Endothelial cell of umbilical vein (primary cell): ENCODE results near the gene USE1. TPM values are rescaled to one million over a fixed set of nuclear protein-coding genes. Genes with fewer than 3 reads are reported as not detected.

Experiments used
- BruUV-seq: library from RNA; stranded (reverse); fragments of 400-500 nt; replicated peaks from 2 replicates; lab custom pipeline; 2021; lab: Mats Ljungman, UMichigan
- CTCF ChIA-PET: fragments of 300-600, 350-600 bp; sonication (Branson Sonifier 250); formaldehyde crosslinking; loops from one replicate; lab custom pipeline; 2021; ENCODE audit warnings: antibody characterized with exemption, inconsistent platforms; lab: Charles Lee
- POLR2A ChIA-PET: fragments of 300-600, 350-600 bp; sonication (Branson Sonifier 250); formaldehyde crosslinking; loops from one replicate; lab custom pipeline; 2021; ENCODE audit warnings: antibody characterized with exemption, inconsistent platforms; lab: Charles Lee
- DNase-seq: peaks from one replicate; pipeline ENCODE4 v3.0.0-alpha.2; 2011; ENCODE audit warnings: low read depth, low spot score
- FAIRE-seq: peaks from 2 replicates; lab custom pipeline; 2011; peaks lifted over from hg19 to GRCh38; lab: Jason Lieb, UNC
- H2AFZ ChIP-seq: 2 replicates; pipeline ENCODE4 v1.6.0; 2012; ENCODE audit warnings: low read depth, low read length, control low read depth, inconsistent platforms
- H3K27ac ChIP-seq: 2 replicates; pipeline ENCODE4 v1.5.1; 2011; ENCODE audit warnings: low read depth, mild to moderate bottlenecking, control low read depth, low read length, moderate library complexity; ENCODE audit not compliant: insufficient read depth
- H3K27me3 ChIP-seq, 2 experiments: 2 replicates each; pipeline versions ENCODE4 v1.6.0 to v1.6.1; 2011; ENCODE audit warnings: low read length in 2 of 2, mixed read lengths in 1 of 2; ENCODE audit not compliant: control insufficient read depth in 2 of 2, insufficient read depth in 2 of 2
- H3K36me3 ChIP-seq, 2 experiments: 2 replicates in 1 of 2; 3 replicates in 1 of 2; pipeline ENCODE4 v1.5.1; 2011; ENCODE audit warnings: low read length in 2 of 2, mild to moderate bottlenecking in 1 of 2, moderate library complexity in 1 of 2; ENCODE audit not compliant: control insufficient read depth in 2 of 2, insufficient read depth in 2 of 2; ENCODE audit errors: extremely low read depth in 1 of 2
- H3K4me1 ChIP-seq: 3 replicates; pipeline ENCODE4 v1.5.1; 2011; ENCODE audit warnings: mild to moderate bottlenecking, low read length; ENCODE audit not compliant: control insufficient read depth, insufficient read depth; ENCODE audit errors: extremely low read depth
- H3K4me2 ChIP-seq: 2 replicates; pipeline ENCODE4 v1.6.1; 2011; ENCODE audit warnings: low read length, control low read depth, mixed read lengths; ENCODE audit not compliant: insufficient read depth
- H3K4me3 ChIP-seq, 3 experiments: fragments of 200-600 bp in 1 of 3; sonication (generic), shearing (Covaris generic) in 1 of 3; replicated peaks in 1 of 3; 2 replicates each; pipeline ENCODE4 v1.5.1; 2011 to 2016; ENCODE audit warnings: control low read depth in 3 of 3, low read length in 3 of 3, mild to moderate bottlenecking in 2 of 3, inconsistent platforms in 1 of 3, low read depth in 1 of 3, moderate library complexity in 1 of 3; ENCODE audit not compliant: insufficient read depth in 1 of 3
- H3K79me2 ChIP-seq: 2 replicates; pipeline ENCODE4 v1.6.0; 2012; ENCODE audit warnings: low read length, inconsistent platforms; ENCODE audit not compliant: control insufficient read depth, insufficient read depth
- H3K9ac ChIP-seq: replicated peaks from 2 replicates; pipeline ENCODE3; 2011; ENCODE audit warnings: low read length, control low read depth; ENCODE audit not compliant: insufficient read depth; ENCODE audit errors: extremely low read depth
- H3K9me1 ChIP-seq: replicated peaks from 3 replicates; pipeline ENCODE4 v1.6.0; 2011; ENCODE audit warnings: mild to moderate bottlenecking, low read length; ENCODE audit not compliant: control insufficient read depth, insufficient read depth; ENCODE audit errors: extremely low read depth
- H3K9me3 ChIP-seq: replicated peaks from 2 replicates; pipeline ENCODE4 v1.5.1; 2012; ENCODE audit warnings: low read length, inconsistent platforms; ENCODE audit not compliant: control insufficient read depth, insufficient read depth
- H4K20me1 ChIP-seq: replicated peaks from 2 replicates; pipeline ENCODE3; 2011; ENCODE audit warnings: mild to moderate bottlenecking, low read length; ENCODE audit not compliant: control insufficient read depth, insufficient read depth; ENCODE audit errors: extremely low read depth
- EZH2 ChIP-seq: IDR thresholded peaks from 2 replicates; pipeline ENCODE4 v1.6.1; 2012; ENCODE audit warnings: borderline replicate concordance, low read depth, mild to moderate bottlenecking, moderate library complexity, low read length, inconsistent platforms; ENCODE audit not compliant: severe bottlenecking
- FOS ChIP-seq: IDR thresholded peaks from 2 replicates; pipeline ENCODE4 v1.6.1; 2011; ENCODE audit warnings: mild to moderate bottlenecking, low read length, moderate library complexity, borderline replicate concordance; ENCODE audit not compliant: insufficient read depth
- GATA2 ChIP-seq: IDR thresholded peaks from 2 replicates; pipeline ENCODE4 v1.7.0; 2011; ENCODE audit warnings: low read depth, mild to moderate bottlenecking, moderate library complexity, mixed read lengths, low read length; ENCODE audit not compliant: insufficient read length, insufficient read depth
- JUN ChIP-seq: IDR thresholded peaks from 2 replicates; pipeline ENCODE4 v1.6.1; 2011; ENCODE audit warnings: borderline replicate concordance, low read depth; ENCODE audit not compliant: insufficient read length, insufficient read depth
- MYC ChIP-seq: IDR thresholded peaks from one replicate; pipeline ENCODE4 v1.6.1; 2011; ENCODE audit warnings: mild to moderate bottlenecking, low read depth, low read length
- POLR2A ChIP-seq: IDR thresholded peaks from 2 replicates; pipeline ENCODE4 v1.6.1; 2012; ENCODE audit warnings: low read depth, mild to moderate bottlenecking, control low read depth, low read length
- POLR2AphosphoS5 ChIP-seq: IDR thresholded peaks from 2 replicates; pipeline ENCODE4 v1.6.1; 2012; ENCODE audit warnings: low read depth, mild to moderate bottlenecking, control low read depth, low read length, moderate library complexity; ENCODE audit not compliant: insufficient read depth
- dilution Hi-C: fragments of 300-500 bp; cut with MboI; formaldehyde crosslinking; loops from one replicate; pipeline ENCODE4 v1.15.0; 2019; ENCODE audit warnings: low sequenced_read_pairs; ENCODE audit not compliant: extremely low pct_ligation_motif_present
- intact Hi-C: fragments of 100-400 bp; cut with micrococcal nuclease; formaldehyde crosslinking; loops from one replicate; pipeline ENCODE4 v1.10.0; 2022
- polyA plus RNA-seq, 4 experiments: library from polyadenylated mRNA; depleted of rRNA in 3 of 4; stranded (reverse) in 3 of 4; unstranded in 1 of 4; fragments of >200 nt; gene quantifications; 2 replicates each; pipeline versions ENCODE4 v1.2.1 to v1.2.3, GENCODE V29; 2011 to 2012; ENCODE audit warnings: missing spikeins in 1 of 4
- total RNA-seq: library from RNA; stranded (reverse); gene quantifications from 2 replicates; pipeline ENCODE4 v1.2.3, GENCODE V29; 2021
- TF ChIP-seq, protein P1 (sequence below): IDR thresholded peaks from 2 replicates; pipeline ENCODE4 v1.6.1; 2011; ENCODE audit not compliant: insufficient read depth, insufficient read length
- TF ChIP-seq, protein P2 (sequence below), 2 donors: IDR thresholded peaks; 1 replicate in 1 of 2; 2 replicates in 1 of 2; pipeline ENCODE4 v1.5.1; 2011; ENCODE audit warnings: low read length in 2 of 2, mild to moderate bottlenecking in 2 of 2, moderate library complexity in 2 of 2, control low read depth in 1 of 2, inconsistent platforms in 1 of 2, low read depth in 1 of 2; ENCODE audit not compliant: insufficient read depth in 1 of 2; ENCODE audit errors: extremely low read depth in 1 of 2

The USE1 gene
- total and polyA plus RNA-seq, 2 donors (not counting 3 experiments of a cell fraction or from before 2014, with no cell fraction given) = 21.3 to 27.6 TPM

DNA sequence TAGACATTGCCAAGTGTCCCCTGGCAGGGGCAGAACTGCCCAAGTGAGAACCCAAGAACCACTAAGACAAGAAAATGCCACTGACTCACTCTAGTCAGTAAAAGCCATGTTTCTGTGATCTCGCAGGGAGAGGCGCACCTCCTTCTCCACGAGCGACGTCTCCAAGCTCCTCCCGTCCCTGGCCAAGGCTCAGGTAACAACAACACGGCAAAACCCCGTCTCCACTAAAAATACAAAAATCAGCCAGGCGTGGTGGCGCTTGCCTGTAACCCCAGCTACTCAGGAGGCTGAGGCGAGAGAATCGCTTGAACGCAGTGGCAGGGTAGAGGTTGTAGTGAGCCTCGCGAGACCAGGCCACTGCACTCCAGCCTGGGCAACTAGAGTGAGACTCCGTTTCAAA, 17.5 kb upstream of the USE1 start:
- no peak overlapping the region for H3K4me2 ChIP-seq
- intact Hi-C loops = no loop called here
- POLR2A ChIA-PET = no interaction called here
- CTCF ChIA-PET = no interaction called here
- dilution Hi-C loops = no loop called here
- H3K4me1 ChIP-seq = no peaks in the 10 kb centered on the region
- H3K4me3 ChIP-seq = no peak overlapping the region
- no peaks in the 10 kb centered on the region for H3K9me3 ChIP-seq
- H3K36me3 ChIP-seq = peaks cover 10 to 60% of the 10 kb centered on the region in 2 experiments
- no TSS peak for BruUV-seq
- H3K9me1 ChIP-seq = no peaks in the 10 kb centered on the region
- TF ChIP-seq, protein P1, sequence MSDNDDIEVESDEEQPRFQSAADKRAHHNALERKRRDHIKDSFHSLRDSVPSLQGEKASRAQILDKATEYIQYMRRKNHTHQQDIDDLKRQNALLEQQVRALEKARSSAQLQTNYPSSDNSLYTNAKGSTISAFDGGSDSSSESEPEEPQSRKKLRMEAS = no peak
- TF ChIP-seq GATA2 (no peak), JUN (no peak), POLR2AphosphoS5 (no peak), MYC (no peak), FOS (no peak), POLR2A (no peak), EZH2 (no peak)
- TF ChIP-seq, protein P2, sequence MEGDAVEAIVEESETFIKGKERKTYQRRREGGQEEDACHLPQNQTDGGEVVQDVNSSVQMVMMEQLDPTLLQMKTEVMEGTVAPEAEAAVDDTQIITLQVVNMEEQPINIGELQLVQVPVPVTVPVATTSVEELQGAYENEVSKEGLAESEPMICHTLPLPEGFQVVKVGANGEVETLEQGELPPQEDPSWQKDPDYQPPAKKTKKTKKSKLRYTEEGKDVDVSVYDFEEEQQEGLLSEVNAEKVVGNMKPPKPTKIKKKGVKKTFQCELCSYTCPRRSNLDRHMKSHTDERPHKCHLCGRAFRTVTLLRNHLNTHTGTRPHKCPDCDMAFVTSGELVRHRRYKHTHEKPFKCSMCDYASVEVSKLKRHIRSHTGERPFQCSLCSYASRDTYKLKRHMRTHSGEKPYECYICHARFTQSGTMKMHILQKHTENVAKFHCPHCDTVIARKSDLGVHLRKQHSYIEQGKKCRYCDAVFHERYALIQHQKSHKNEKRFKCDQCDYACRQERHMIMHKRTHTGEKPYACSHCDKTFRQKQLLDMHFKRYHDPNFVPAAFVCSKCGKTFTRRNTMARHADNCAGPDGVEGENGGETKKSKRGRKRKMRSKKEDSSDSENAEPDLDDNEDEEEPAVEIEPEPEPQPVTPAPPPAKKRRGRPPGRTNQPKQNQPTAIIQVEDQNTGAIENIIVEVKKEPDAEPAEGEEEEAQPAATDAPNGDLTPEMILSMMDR (IDR thresholded peaks at IDR 0.05; ENCODE audit: extremely low read depth in 1 of 2, insufficient read depth in 1 of 2, low read depth in 1 of 2, low read length in 2 of 2) = no peak
- no peak for DNase-seq
- H3K27ac ChIP-seq = no peak overlapping the region
- H3K79me2 ChIP-seq = no peaks in the 10 kb centered on the region
- no peak for FAIRE-seq
- no peak overlapping the region for H2AFZ ChIP-seq
- H3K9ac ChIP-seq = no peak overlapping the region
- no peaks in the 10 kb centered on the region for H3K27me3 ChIP-seq
- no peaks in the 10 kb centered on the region for H4K20me1 ChIP-seq
